ENCODE data around the gene NXPH3. TPM values are rescaled to one million over a fixed set of nuclear protein-coding genes. Genes with fewer than 3 reads are reported as not detected.

Gene NXPH3
- total RNA-seq, 1 experiment from 2014 or later, result 0.26 TPM

- CTCF ChIA-PET, result interaction anchor here (0.7 kb wide), 1 partner anchor 111 kb away, joined by 4 read pairs; no protein-coding TSS in a partner anchor
These were observed 28.1 kb upstream of the NXPH3 start for GRCh38 chr17:49547566-49547965.

GRCh38 chr17:49548051-49548505 is 27.6 kb upstream of the NXPH3 start:
- CTCF ChIA-PET, result no interaction called here
- no peak for ATAC-seq
- BruUV-seq (replicated peaks), result no TSS peak

More at GRCh38 chr17:49547566-49547965, 28.1 kb upstream of the NXPH3 start:
- Histone ChIP-seq H3F3A (ENCODE audit: low read length, unreplicated experiment) (no peaks in the 10 kb centered on the region), H3K4me2 (ENCODE audit: low read length) (no peak overlapping the region), H4K20me1 (ENCODE audit: low read length) (no peaks in the 10 kb centered on the region), H3K79me2 (ENCODE audit: low read length) (no peaks in the 10 kb centered on the region), H3K36me3 (ENCODE audit: low read depth, low read length) (no peaks in the 10 kb centered on the region), H2AFZ (ENCODE audit: low read length) (no peak overlapping the region), H3K4me1 (ENCODE audit: insufficient read depth, low read length) (no peaks in the 10 kb centered on the region), H3K9me2 (replicated peaks; ENCODE audit: low read length) (no peaks in the 10 kb centered on the region), H3K9me3 (ENCODE audit: low read length) (no peaks in the 10 kb centered on the region), H3K4me3 (ENCODE audit: low read length) (no peak overlapping the region), H3K27ac (ENCODE audit: low read length) (no peak overlapping the region), H3K27me3 (ENCODE audit: low read length) (no peaks in the 10 kb centered on the region), H3K9ac (ENCODE audit: low read length) (no peak overlapping the region)
- no peak for ATAC-seq
- POLR2A ChIA-PET (ENCODE audit: unreplicated experiment), result no interaction called here
- intact Hi-C loops (cut with micrococcal nuclease), result no loop called here
- BruUV-seq (replicated peaks), result no TSS peak
- no peak for TF ChIP-seq EZH2 (IDR thresholded peaks at IDR 0.05; ENCODE audit: low read length, unreplicated experiment)
- TF ChIP-seq CTCF (conservative IDR thresholded peaks at IDR 0.05; ENCODE audit: low read depth, low read length), result no peak
- TF ChIP-seq EZH2phosphoT487 (IDR thresholded peaks at IDR 0.05; ENCODE audit: borderline replicate concordance, low read length), result no peak
- DNase-seq, result no peak

More at GRCh38 chr17:49548051-49548505, 27.6 kb upstream of the NXPH3 start:
- Histone ChIP-seq H3K79me2 (ENCODE audit: low read length) (no peaks in the 10 kb centered on the region), H3K27ac (ENCODE audit: low read length) (no peak overlapping the region), H3K9me2 (replicated peaks; ENCODE audit: low read length) (no peaks in the 10 kb centered on the region), H3K4me2 (ENCODE audit: low read length) (no peak overlapping the region), H4K20me1 (ENCODE audit: low read length) (no peaks in the 10 kb centered on the region), H3K27me3 (ENCODE audit: low read length) (no peaks in the 10 kb centered on the region), H3K9ac (ENCODE audit: low read length) (no peak overlapping the region), H3K4me3 (ENCODE audit: low read length) (no peak overlapping the region), H2AFZ (ENCODE audit: low read length) (no peak overlapping the region), H3K4me1 (ENCODE audit: insufficient read depth, low read length) (no peaks in the 10 kb centered on the region), H3F3A (ENCODE audit: low read length, unreplicated experiment) (no peaks in the 10 kb centered on the region), H3K36me3 (ENCODE audit: low read depth, low read length) (no peaks in the 10 kb centered on the region), H3K9me3 (ENCODE audit: low read length) (no peaks in the 10 kb centered on the region)
- TF ChIP-seq EZH2phosphoT487 (IDR thresholded peaks at IDR 0.05; ENCODE audit: borderline replicate concordance, low read length) (no peak), CTCF (conservative IDR thresholded peaks at IDR 0.05; ENCODE audit: low read depth, low read length) (no peak), EZH2 (IDR thresholded peaks at IDR 0.05; ENCODE audit: low read length, unreplicated experiment) (no peak)
- DNase-seq, result no peak
- POLR2A ChIA-PET (ENCODE audit: unreplicated experiment), result no interaction called here
- intact Hi-C loops (cut with micrococcal nuclease), result no loop called here

All from PC-3 (cell line).